AG20443 (cell line): ENCODE measurements around the gene NT5DC1.
"Not testable (repeated sequence)": the region's sequence is repeated elsewhere in the genome, so short reads cannot be mapped to it uniquely, and the experiment has no call there.

Source experiments
- DNase-seq: peaks from one replicate; pipeline ENCODE4 v3.0.0; 2012; ENCODE audit warnings: low spot score, mixed read lengths

NT5DC1 gene

DNA sequence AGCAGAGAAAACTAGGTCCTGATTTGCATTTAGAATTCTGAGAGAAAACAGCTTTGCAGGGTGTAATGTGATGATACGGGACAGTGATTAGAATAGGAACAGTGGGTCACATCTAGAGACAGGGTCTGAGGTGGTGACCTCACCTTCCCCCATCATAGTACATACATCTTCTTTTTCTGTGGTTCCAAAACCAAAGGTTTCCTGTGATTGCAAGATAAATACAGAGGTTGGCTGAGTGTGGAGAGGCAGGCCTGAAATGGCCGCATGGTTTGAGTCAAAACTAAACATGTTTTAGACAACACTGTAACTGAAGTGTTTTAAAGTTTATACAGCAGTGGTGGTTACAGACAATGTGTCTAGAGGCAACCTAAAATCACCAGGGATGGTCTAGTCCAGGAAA, 10.4 kb upstream of the NT5DC1 start:
- DNase-seq, result no peak

DNA sequence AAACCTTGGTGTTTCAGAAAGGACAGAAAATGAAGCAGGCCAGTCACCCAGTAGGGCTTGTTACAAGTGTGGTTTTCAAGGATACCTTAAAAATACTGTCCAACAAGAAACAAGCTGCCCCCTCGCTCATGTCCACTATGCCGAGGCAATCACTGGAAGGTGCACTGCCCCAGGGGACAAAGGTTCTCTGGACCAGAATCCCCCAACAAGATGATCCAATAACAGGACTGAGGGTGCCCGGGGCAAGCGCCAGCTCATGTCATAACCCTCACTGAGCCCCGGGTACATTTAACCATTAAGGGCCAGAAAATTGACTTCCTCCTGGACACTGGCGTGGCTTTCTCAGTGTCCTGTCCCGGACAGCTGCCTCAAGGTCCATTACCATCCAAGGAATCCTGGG, 6.6 kb upstream of the NT5DC1 start:
- no peak for DNase-seq

DNA sequence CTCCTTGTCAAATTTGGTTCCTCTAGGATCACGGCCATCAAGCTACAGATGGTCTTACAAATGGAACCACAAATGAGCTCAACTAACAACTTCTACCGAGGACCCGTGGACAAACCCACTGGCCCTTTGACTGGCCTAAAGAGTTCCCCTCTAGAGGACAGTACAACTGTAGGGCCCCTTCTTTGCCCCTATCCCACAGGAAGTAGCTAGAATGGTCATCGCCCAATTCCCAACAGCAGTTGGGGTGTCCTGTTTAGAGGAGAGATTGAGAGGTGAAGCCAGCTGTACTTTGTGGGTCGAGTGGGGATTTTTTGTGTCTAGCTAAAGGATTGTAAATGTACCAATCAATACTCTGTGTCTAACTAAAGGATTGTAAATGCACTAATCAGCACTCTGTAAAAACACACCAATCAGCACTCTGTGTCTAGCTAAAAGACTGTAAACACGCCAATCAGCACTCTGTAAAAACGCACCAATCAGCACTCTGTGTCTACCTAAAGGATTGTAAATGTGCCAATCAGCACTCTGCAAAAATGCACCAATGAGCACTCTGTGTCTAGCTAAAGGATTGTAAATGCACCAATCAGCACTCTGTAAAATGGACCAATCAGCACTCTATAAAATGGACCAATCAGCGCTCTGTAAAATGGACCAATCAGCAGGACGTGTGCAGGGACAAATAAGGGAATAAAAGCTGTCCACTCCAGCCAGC, 4.4 kb upstream of the NT5DC1 start:
- DNase-seq, result not testable (repeated sequence)

- no peak for DNase-seq
These were observed 3.5 kb upstream of the NT5DC1 start for GRCh38 chr6:116096979-116097816.

DNA sequence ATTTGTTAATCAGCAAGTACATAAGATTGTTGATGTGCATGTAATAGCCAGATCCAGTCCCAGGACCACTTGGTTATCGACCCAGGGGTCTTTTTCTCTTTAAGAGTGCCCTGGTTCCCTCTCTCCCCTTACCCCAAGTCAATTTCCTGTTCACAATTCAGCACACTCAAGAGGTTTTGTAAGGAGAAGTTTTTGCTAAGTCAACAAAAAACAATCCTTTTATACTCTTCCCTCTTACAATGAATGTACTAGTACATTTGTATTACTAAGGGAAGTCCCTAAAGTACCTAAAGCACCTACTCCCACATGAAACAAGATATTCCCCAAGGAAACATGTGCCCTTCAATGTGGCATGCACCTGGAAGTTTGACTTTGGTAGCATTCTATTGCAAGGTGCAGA, 1.6 kb upstream of the NT5DC1 start:
- no peak for DNase-seq

DNA sequence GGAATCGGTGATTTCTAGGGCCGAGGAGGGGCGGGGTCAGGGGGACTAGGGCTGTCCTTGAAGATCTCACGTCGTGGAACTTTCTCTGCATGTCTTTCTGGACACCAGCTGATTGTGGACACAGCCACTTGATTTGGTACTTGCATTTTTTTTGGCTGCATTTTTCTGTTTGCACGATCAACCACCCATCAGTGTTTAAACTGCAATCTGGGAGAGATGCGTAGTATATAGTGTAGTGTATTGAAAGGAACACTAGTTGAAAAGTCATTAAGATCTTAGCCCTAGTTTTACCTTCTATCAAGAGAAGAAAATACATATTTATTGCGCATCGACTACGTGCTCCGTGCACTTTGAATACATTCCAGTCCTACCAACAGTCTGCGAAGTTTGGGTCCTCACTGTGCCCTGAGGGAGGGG, 657 bp downstream of the NT5DC1 start:
- DNase-seq, result no peak

- DNase-seq, result no peak
These were observed 1.1 kb downstream of the NT5DC1 start for GRCh38 chr6:116101790-116102189.

DNA sequence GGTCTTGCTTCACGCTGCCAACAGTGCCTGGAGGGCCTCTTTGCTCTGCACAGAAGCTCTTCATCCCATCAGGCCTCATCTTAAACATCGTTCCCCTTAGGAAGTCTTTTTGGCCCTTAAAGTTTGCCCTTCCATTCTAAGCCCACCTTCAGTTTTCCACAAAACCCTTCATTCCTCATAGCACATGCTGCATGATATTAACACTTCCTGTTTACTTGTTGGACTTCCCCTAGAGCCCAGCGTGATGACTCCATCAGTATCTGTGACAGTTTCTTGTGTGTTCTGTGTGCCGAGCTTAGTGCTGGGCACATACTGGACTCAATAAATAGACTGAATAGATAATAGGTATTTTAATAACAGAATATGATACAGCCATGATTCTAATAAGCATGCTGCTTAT, 2.2 kb downstream of the NT5DC1 start:
- DNase-seq, result no peak

- no peak for DNase-seq
These were observed 4.0 kb downstream of the NT5DC1 start for GRCh38 chr6:116104636-116105035.

GRCh38 chr6:116105247-116105646, 4.6 kb downstream of the NT5DC1 start:
- no peak for DNase-seq

DNA sequence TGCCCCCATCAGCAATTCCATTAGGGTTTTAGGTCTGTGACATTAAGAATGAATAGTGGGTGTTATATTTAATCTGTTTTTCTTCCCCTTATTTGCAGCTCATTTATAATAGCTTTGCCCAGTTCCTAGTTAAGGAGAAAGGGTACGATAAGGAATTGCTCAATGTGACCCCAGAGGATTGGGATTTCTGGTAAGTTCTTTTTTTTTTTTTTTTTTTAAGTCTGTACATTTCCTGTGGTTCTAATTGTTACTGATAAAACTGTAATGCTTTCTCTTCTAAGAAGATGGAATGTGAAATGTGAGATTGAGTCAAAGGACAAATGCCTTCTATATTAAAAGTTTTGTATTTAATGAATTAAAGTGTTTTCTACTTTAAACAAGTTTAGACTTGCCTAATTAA, 5.5 kb downstream of the NT5DC1 start:
- no peak for DNase-seq

DNA sequence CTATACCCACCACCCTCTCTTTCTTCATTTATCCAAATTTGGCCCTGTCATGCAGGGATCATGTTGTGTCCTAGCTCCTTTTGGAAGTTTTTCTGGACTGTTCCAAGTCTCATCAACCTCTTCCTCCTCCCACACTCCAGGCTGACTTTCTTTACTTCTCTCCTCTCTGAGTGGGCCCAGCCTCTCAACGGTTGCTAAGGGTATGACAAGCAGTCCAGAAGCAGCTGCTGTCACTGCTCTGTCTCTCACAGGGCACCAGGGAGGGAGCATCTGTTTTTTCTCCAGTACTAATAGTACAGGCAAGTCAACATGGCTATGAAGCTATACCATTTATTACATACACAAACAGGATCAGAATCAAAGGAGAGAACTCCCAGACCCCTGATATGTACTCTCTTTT, 8.2 kb downstream of the NT5DC1 start:
- DNase-seq, result no peak

DNA sequence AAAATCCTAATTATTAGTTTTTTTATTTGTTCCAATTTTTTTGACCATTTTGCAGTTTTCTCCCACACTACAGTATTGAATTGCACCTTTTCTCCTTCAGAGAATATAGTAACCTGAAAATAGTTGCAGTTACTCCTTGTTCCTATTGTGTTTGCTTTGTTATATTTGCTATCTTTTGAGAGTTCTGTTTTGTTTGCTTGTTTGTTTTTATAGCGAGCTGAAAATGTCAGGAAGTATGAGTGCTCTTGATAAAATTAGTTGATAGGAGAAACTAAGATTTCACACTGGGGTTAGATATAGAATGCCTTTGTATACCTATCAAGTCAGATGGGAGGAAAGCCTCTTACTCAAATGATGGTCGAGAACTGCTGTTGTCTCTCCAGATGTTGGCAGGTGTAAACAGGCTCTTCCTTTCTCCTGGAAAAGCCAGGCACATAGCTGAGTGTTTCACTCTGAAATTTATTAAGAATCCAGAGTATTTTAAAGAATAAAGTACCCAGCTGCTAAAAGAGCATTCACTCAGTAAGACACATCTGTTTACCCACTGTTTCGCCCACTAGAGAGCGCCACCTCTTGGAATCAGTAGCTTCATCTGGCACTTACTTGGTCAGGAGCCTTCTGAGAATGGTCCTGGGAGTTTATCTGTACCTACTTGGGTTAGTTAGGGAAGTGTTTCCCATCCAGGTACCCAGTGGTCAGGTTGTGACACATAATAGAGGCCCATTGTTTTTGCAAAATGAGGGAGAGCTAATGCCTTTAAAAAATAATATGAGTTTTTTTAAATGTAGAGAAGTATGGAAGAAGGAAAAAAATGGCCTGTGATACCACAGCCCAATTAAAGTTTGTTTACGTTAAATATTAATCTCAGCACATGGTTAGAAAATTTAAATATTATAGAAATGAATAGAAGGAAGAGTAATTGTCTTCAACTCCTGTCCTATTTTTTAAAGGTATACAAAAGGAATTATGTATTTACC, 11.2 kb downstream of the NT5DC1 start:
- DNase-seq, result peak; percentile 45

DNA sequence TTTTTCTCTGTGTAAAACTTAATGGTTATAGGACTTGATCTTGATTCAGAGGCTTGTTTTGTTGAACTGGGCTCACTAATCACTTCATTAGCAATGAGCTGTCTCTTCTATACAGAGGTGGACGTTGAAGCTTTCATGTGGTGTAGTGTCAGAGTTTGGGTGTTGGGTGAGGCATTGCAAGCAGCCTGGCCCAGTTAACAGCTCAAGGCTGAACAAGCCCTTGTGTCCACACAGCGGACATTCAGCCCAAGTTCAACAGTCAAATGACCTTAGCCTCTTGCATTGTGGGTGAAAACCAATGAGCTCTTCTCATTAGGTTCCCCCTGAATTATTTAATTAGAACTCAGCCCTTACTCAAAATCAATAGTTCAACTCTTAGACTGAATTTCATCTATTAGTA, 12.7 kb downstream of the NT5DC1 start:
- no peak for DNase-seq

DNA sequence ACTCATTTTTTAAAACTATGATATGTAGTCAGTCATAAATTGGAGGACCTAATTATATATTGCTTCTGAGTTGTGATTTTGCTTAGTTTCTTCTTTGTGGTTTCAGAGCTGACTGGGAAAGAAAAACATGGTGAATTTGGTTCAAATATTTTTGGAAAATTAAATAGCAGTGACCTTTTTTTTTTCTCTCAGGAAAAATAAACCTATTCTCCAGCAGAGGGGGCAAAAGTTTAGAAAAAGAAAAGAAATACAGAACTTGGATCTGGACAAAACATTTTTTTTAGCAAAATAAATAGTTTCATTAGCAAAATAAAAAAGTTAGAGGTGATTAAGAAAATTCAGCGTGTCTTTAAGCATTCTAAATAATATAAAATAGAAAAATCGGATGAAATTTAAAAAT, 15.1 kb downstream of the NT5DC1 start:
- DNase-seq, result no peak

- peak; percentile 35 for DNase-seq
These were observed 18.0 kb downstream of the NT5DC1 start for GRCh38 chr6:116118608-116119007.

- no peak for DNase-seq
These were observed 19.8 kb downstream of the NT5DC1 start for GRCh38 chr6:116120430-116120829.

DNA sequence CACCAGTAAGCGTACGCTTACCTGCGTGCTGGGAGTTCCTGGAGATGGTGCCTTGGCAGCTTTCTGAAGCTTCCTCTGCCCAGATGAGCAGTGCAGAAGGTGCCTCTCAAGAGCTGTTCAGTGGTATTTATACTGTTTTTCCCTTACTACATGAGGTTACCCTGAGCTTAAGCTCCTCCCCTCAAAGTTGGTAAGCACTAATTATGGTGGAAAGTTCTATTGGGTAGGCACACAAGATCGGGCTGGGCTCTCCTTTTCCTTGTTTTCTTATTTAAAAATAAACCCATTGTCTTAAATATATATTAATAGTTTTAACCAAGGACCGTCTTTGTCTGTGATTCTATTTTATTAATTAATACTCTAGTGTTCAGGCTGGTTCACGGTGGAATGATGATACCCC, 25.4 kb downstream of the NT5DC1 start, which contains the start of gene COL10A1:
TSS of gene COL10A1 (minus strand) at position 101 of the 400 bp plus-strand sequence. CDS start 640 bp downstream, outside the sequence.
- no peak for DNase-seq

- peak; percentile 37 for DNase-seq
These were observed 27.3 kb downstream of the NT5DC1 start for GRCh38 chr6:116127771-116128493.

GRCh38 chr6:116133453-116133852, 32.8 kb downstream of the NT5DC1 start:
- DNase-seq, result no peak

- no peak for DNase-seq
These were observed 35.7 kb downstream of the NT5DC1 start for GRCh38 chr6:116136373-116136772.
